Upper lobe of left lung (tissue), 6 donors: ENCODE data around the gene MTG2. TPM values are rescaled to one million over a fixed set of nuclear protein-coding genes. Genes with fewer than 3 reads are reported as not detected.

Source experiments
- ATAC-seq, 2 donors: fragments of 200-7000 bp; cut with Tn5 transposase; one replicate each; pipeline ENCODE4 v1.9.1; 2022; ENCODE audit warnings: mild to moderate bottlenecking in 2 of 2, moderate library complexity in 2 of 2; ENCODE audit not compliant: low FRiP score in 2 of 2
- DNase-seq, 2 donors: peaks; one replicate each; pipeline ENCODE4 v3.0.0-alpha.2; 2019 to 2020
- H3K27ac ChIP-seq, 4 donors: fragments of 200-600 bp; sonication (generic); one replicate each; pipeline ENCODE4 v1.5.1; 2016 to 2019
- H3K27me3 ChIP-seq, 4 donors: fragments of 200-600 bp; sonication (generic); one replicate each; pipeline ENCODE4 v1.5.1; 2017 to 2019
- H3K36me3 ChIP-seq, 4 donors: fragments of 200-600 bp; sonication (generic); one replicate each; pipeline ENCODE4 v1.5.1; 2016 to 2019
- H3K4me1 ChIP-seq, 4 donors: fragments of 200-600 bp; sonication (generic); one replicate each; pipeline ENCODE4 v1.5.1; 2018 to 2019
- H3K4me3 ChIP-seq, 4 donors: fragments of 200-600 bp; sonication (generic); one replicate each; pipeline ENCODE4 v1.5.1; 2017 to 2019; ENCODE audit warnings: mild to moderate bottlenecking in 2 of 4, moderate library complexity in 1 of 4
- H3K9me3 ChIP-seq, 4 donors: fragments of 200-600 bp; sonication (generic); one replicate each; pipeline ENCODE4 v1.5.1; 2018 to 2019
- EP300 ChIP-seq, 4 donors: sonication (generic); formaldehyde crosslinking; IDR thresholded peaks; one replicate each; pipeline ENCODE4 v1.5.1; 2017; ENCODE audit warnings: antibody characterized with exemption in 4 of 4, control low read depth in 2 of 4
- POLR2A ChIP-seq, 4 donors: fragments of 450-650 bp; IDR thresholded peaks; one replicate each; pipeline ENCODE4 v1.5.1; 2016 to 2017; ENCODE audit warnings: antibody characterized with exemption in 4 of 4, mild to moderate bottlenecking in 2 of 4
- POLR2AphosphoS5 ChIP-seq, 2 donors: sonication (generic); formaldehyde crosslinking; IDR thresholded peaks; one replicate each; pipeline ENCODE4 v1.5.1; 2017; ENCODE audit warnings: antibody characterized with exemption in 2 of 2
- WGBS, 2 donors: methylation state at CpG; one replicate each; pipeline ENCODE4 v1.1.5; 2017 to 2018; 5-methylcytosine and 5-hydroxymethylcytosine counted together
- total RNA-seq, 6 donors: library from RNA; depleted of rRNA in 4 of 6; stranded (reverse); fragments of >200 nt in 4 of 6; gene quantifications; one replicate each; pipeline versions ENCODE4 v1.1.0 to v1.2.1, GENCODE V29; 2016 to 2021
- TF ChIP-seq, protein P1 (sequence below), 6 experiments: fragments of 450-650 bp in 4 of 6; fragments of 200-600 bp in 2 of 6; sonication (generic) in 2 of 6; IDR thresholded peaks; one replicate each; pipeline ENCODE4 v1.5.1; 2016 to 2019; ENCODE audit warnings: antibody characterized with exemption in 6 of 6
- donor health status: DM: no; HTN: no; CAD: no; lungs with moderate emphysema.
- donor health status: DM: no; HTN: yes; CAD: no; lungs with severe emphysema.

Gene MTG2
- total RNA-seq, 6 donors from 2014 or later = 28.3 to 42.3 (median 32.0) TPM

DNA sequence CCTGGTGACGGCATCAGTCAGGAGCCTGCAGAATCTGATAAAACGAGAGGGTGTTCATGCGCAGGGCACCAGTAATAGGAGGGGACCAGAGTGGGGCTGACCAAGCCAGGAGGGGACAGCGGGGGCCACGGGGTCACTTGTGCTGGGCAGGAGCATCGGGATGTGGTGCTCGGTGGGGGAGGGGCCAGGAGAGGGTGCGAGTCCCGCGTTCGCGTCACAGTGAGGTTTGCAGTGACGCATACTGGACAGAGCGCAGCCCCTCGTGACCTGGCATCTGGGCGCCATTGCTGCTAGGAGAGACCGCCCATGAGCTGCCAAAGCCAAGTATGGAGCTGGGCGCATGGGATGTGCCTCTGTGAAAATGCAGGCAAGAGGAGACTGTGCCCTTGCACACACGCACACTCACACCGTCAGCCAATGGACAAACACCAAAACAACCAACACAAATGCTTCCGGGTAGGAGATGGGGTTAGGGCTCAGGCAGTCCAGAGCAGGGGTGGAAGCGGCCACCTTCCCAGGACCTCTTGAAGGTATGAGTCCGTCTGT lies 13.9 kb upstream of the MTG2 start:
- DNase-seq (peak in 1 of 2 donors; percentile 62), ATAC-seq (no peak)
- H3K36me3 ChIP-seq = peaks cover 0 to 71% (median 46%) of the 10 kb centered on the region in 4 donors
- H3K27me3 ChIP-seq = no peaks in the 10 kb centered on the region
- 94 to 97% methylated on average over 15 to 23 of the region's 23 CpGs for WGBS, 2 donors
- no peaks in the 10 kb centered on the region for H3K4me1 ChIP-seq
- no peak for TF ChIP-seq EP300 (IDR thresholded peaks at IDR 0.05)
- no peaks in the 10 kb centered on the region for H3K9me3 ChIP-seq
- no peak overlapping the region for H3K27ac ChIP-seq
- no peak overlapping the region for H3K4me3 ChIP-seq

DNA sequence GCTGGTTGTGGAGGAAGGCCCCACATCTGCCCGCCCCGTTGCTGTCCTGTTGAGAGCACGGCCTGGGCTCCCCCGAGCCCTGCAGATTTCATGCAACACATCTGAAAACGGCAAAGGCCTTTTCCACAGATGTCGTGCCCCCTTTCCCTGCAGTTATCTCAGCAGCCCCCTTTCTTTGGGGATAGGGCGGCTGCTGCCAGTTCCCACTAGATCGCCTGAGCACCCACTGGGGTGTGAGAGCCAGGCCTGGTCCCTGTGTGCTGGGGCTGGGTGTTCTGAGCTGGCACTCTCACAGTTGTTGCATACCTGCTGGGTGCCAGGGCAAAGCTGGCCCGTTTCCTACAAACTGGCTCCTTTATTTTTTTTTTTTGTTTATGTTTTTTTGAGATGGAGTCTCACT lies 12.3 kb upstream of the MTG2 start:
- TF ChIP-seq EP300 (IDR thresholded peaks at IDR 0.05) (no peak), POLR2AphosphoS5 (IDR thresholded peaks at IDR 0.05) (no peak)
- no peak overlapping the region for H3K27ac ChIP-seq
- H3K36me3 ChIP-seq = peaks cover 0 to 71% (median 38%) of the 10 kb centered on the region in 4 donors
- ATAC-seq (no peak), DNase-seq (no peak)
- H3K4me1 ChIP-seq = no peaks in the 10 kb centered on the region
- H3K4me3 ChIP-seq = no peak overlapping the region
- no peaks in the 10 kb centered on the region for H3K9me3 ChIP-seq
- no peaks in the 10 kb centered on the region for H3K27me3 ChIP-seq
- 96% methylated on average over 9 of the region's 9 CpGs for WGBS, 2 donors

DNA sequence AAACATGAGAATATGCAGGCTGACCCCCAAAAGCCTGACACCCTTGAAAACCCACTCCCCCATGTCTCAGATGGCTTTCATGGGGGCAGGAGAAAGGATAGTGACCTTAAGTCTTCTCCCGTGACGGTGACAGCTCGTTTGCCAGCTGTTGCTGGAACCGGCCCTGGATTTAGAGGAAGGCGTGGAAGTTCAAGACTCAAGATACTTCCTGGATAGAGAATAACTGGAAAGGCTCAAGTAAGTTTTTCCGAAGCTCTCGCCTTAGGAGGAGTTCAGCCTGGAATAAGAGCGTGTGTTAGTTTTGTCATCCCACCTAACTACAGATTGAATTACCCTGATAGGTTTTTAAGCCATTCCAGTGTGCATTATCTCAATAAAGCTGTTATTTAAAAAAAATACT lies 11.6 kb upstream of the MTG2 start:
- ATAC-seq = no peak

DNA sequence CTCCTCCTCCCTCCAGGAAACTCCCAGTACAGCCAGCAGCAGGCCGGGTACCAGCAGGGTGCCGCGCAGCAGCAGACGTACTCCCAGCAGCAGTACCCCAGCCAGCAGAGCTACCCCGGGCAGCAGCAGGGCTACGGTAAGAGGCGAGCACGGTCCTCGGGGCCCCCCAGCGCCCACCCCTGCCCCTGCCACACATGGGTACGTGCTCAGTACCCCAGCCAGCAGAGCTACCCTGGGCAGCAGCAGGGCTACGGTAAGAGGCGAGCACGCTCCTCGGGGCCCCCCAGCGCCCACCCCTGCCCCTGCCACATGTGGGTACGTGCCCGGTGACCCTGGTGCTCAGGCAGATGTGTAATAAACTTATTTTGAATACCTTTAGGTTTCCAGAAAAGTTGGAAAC lies 10.2 kb upstream of the MTG2 start:
- H3K4me3 ChIP-seq = no peak overlapping the region
- H3K4me1 ChIP-seq = no peaks in the 10 kb centered on the region
- no peak for ATAC-seq
- no peaks in the 10 kb centered on the region for H3K27me3 ChIP-seq
- DNase-seq = peak in 1 of 2 donors; percentile 70
- H3K36me3 ChIP-seq = peaks cover 0 to 62% (median 34%) of the 10 kb centered on the region in 4 donors
- 94 to 98% methylated on average over 8 to 18 of the region's 18 CpGs for WGBS, 2 donors
- H3K9me3 ChIP-seq = no peaks in the 10 kb centered on the region
- TF ChIP-seq EP300 (IDR thresholded peaks at IDR 0.05) = no peak
- TF ChIP-seq POLR2A (IDR thresholded peaks at IDR 0.05) = no peak
- TF ChIP-seq POLR2AphosphoS5 (IDR thresholded peaks at IDR 0.05) = no peak
- TF ChIP-seq, protein P1, sequence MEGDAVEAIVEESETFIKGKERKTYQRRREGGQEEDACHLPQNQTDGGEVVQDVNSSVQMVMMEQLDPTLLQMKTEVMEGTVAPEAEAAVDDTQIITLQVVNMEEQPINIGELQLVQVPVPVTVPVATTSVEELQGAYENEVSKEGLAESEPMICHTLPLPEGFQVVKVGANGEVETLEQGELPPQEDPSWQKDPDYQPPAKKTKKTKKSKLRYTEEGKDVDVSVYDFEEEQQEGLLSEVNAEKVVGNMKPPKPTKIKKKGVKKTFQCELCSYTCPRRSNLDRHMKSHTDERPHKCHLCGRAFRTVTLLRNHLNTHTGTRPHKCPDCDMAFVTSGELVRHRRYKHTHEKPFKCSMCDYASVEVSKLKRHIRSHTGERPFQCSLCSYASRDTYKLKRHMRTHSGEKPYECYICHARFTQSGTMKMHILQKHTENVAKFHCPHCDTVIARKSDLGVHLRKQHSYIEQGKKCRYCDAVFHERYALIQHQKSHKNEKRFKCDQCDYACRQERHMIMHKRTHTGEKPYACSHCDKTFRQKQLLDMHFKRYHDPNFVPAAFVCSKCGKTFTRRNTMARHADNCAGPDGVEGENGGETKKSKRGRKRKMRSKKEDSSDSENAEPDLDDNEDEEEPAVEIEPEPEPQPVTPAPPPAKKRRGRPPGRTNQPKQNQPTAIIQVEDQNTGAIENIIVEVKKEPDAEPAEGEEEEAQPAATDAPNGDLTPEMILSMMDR (IDR thresholded peaks at IDR 0.05) = no peak
- no peak overlapping the region for H3K27ac ChIP-seq

More for the DNA sequence above, 11.6 kb upstream of the MTG2 start:
- no peaks in the 10 kb centered on the region for H3K9me3 ChIP-seq
- no peak overlapping the region for H3K4me3 ChIP-seq
- TF ChIP-seq, protein P1 (IDR thresholded peaks at IDR 0.05) = no peak
- TF ChIP-seq POLR2AphosphoS5 (IDR thresholded peaks at IDR 0.05) (no peak), EP300 (IDR thresholded peaks at IDR 0.05) (no peak), POLR2A (IDR thresholded peaks at IDR 0.05) (no peak)
- peaks cover 0 to 71% (median 32%) of the 10 kb centered on the region in 4 donors for H3K36me3 ChIP-seq
- H3K27ac ChIP-seq = no peak overlapping the region
- DNase-seq = no peak
- no peaks in the 10 kb centered on the region for H3K4me1 ChIP-seq
- 82 to 85% methylated on average over 8 of the region's 8 CpGs for WGBS, 2 donors
- H3K27me3 ChIP-seq = no peaks in the 10 kb centered on the region

DNA sequence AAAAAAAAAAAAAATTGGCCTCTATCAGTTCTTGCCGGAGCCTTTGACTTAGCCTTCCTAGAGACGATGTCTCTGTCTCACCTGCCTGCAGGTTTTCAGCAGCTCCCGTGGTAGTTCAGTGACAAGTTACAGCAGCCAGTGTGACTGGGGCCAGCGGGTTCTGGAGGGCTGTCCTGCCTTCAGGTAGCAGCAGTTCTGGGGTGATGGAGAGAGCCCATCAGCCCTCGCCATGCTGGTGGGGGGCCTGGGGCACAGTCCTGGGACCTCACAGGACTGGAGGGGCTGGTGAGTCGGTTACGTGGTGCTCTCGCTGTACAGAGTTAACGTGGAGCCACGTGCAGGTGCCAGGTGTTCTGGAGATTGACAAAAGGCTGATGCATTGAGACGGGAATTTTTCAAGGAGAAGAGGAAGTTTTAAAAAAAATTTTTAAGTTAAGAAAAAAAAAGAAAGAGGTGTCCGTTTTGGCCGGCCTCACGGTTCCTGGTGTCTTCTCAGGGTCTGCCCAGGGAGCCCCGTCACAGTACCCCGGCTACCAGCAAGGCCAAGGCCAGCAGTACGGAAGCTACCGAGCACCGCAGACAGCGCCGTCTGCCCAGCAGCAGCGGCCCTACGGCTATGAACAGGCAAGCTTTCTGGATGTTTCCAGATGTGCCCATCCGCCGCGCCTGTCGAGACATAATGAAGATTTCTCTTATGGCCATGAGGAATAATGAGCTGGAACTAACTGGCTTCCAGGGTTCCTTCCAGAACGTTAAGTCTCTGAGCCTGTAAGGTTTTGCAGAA lies 8.6 kb upstream of the MTG2 start:
- Histone ChIP-seq H3K27me3 (no peaks in the 10 kb centered on the region), H3K9me3 (no peaks in the 10 kb centered on the region), H3K27ac (no peak overlapping the region), H3K36me3 (peaks cover 0 to 53% (median 27%) of the 10 kb centered on the region in 4 donors), H3K4me3 (no peak overlapping the region), H3K4me1 (no peaks in the 10 kb centered on the region)
- TF ChIP-seq EP300 (IDR thresholded peaks at IDR 0.05) (no peak), POLR2A (IDR thresholded peaks at IDR 0.05) (no peak), POLR2AphosphoS5 (IDR thresholded peaks at IDR 0.05) (no peak)
- TF ChIP-seq, protein P1 (IDR thresholded peaks at IDR 0.05) = no peak
- ATAC-seq (no peak), DNase-seq (peak in 1 of 2 donors; percentile 67)
- WGBS, 2 donors = 96% methylated on average over 28 of the region's 28 CpGs
